IPS-NIHi7 (cell line): ENCODE measurements around the gene IGLL5.

ENCODE experiments used
- DNase-seq: peaks from one replicate; pipeline ENCODE4 v3.0.0; 2012; ENCODE audit warnings: mixed read lengths; ENCODE audit errors: extremely low spot score

IGLL5 gene

GRCh38 chr22:22927196-22927887, 39.7 kb downstream of the IGLL5 start:
- DNase-seq, result no peak

- no peak for DNase-seq
Measured at GRCh38 chr22:22927888-22928665, 40.5 kb downstream of the IGLL5 start.

DNA sequence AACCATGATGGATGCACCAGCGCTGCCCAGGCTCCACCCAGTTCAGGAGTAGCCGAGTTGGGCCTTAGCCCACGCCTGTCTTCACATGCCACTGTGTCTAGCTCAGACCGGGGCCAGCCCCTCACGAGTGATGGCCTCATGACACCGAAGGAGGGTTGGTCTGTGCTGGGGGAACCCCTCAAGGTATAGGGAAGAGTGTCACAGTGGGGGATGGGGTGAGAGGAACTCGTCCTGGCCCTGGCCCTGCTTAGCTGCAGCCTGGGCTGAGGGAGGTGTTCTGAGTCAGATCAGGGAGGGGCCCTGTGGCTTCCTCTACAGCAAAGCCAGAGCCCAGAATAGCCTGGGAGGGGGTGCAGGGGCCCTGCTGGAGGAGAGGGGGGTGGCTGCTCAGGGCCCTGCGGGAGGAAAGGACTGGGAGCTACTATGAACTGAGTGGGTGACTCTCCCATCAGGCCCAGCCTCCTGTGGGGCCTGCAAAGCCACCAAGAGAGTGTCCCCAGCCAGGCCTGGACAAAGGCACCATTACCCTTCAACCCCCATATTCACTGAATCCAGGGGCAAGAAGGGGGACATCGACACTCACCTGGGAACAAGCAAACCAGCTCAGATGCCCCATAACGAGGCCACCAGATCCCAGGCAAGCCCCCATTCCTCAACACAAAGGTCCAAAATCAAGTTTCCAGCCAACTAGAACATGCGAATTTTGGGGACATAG, 41.2 kb downstream of the IGLL5 start:
- DNase-seq, result no peak

DNA sequence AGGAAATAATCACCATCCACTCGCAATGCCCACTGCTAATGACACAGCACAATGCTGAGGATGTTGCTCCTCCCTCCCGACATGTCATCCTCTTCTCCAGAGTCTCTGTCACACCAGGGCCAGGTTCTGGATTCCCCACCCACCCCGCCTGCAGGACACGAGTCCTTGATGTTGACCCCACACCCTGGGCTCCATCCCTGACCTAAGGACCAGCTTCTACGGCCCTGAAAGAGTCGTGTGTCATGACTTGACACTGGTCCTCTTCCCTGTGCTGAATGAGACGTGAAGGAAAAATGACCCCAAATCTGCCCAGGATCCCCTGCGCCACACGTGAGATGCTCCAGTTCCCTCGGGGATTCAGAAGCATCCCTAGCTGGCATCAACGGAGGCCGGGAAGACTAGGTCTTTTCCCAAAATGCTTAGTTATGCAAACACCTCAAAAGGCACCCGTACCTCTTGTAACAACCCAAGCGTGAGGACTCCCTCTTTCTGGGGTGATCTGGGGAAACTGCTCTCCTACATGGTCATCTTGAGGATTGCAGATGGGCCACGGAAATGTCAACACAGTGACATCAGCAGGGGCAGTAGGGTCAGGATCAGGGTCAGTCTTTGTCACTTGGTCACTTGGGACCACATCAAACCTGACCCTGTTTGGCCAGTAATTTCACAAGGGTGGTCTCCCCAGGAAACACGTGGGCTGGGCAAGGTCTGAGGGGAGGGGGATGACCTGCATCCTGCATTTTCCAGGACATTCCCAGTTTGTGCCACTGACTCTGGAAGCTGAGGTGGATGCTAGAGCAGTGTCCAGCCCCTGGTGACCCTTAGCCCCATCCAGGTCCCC, 42.0 kb downstream of the IGLL5 start:
- no peak for DNase-seq

- no peak for DNase-seq
Measured at GRCh38 chr22:22930222-22930497, 42.5 kb downstream of the IGLL5 start.

DNA sequence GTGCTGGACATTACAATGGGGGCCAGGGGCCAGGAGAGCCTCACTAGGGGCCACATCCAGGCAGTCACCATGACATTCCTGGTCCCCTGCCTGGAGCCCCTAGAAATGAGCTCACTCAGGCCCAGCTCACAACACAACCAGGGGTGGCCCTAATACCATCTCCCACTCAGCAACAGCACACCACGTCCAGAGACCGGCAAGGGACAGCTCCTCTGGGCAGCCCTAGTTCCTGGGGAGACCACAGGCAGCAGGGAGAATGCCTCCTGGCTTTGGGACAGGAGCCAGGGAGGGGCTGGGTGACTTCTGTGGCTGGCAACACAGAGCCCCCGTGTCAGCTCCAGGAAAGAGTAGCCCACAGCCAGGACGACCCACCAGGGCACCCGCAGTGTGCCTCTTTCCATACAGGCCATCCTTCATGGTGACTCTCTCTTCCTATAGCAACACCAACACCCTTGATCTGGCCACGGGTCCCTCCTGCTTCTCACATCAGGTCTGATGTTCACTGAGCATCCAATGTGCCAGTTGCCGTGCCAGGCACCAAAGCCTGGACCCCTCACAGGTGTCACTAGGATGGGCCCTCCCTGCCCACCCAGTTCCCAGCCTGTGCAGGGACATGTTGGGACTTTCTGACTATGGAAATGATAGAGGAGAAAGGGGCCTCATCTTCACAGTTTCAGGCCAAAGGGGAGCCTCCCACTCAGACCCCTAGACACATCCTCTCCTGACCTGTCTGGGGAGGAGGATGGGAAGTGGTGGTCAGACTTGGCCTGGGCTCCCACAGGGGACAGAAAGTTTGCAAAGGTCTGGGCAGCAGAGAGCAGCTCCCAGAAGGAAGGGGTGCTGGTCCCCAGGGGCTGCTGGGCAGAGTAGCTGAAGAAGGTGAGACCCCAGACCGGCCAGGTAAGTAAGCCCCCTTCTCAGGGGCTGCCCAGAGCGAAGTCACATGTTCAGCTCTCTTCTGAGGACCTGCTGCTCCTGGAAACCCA, 43.2 kb downstream of the IGLL5 start:
- DNase-seq, result no peak

DNA sequence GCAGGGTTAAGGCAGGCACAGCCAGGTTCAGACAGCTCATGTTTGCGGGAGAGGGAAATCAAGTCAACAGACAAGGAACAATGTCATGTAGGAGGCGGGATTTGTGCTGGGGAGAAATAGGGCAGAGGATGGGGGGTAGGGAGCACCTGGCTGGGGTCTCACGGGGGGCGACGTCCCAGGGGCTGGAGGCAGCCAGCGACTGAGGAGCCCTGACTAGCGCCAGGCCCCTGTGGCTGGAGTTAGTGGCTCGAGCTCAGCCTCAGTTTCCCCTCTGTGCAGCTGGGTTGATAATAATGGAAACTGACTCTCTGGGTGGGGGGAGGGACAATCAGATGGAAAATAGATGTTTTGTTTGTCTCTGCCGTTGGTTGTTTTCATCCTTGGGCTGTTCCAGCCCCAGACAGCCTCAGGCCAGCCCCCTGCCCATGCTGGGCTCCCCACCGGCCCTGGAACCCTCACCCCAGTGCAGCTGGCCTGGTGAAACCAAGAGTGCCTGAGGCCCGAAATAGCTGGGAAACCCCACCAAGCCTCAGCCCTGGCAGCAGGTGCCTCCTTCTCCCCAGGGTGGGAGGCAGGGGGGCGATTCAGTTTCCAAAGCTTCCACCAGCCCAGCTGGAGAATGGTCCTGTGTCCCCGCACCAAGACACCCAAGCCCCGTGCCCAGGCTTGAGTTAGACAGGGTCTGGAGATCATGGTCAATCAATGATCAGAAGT, 44.1 kb downstream of the IGLL5 start:
- DNase-seq, result no peak

GRCh38 chr22:22932512-22932941, 44.9 kb downstream of the IGLL5 start:
- DNase-seq, result no peak

DNA sequence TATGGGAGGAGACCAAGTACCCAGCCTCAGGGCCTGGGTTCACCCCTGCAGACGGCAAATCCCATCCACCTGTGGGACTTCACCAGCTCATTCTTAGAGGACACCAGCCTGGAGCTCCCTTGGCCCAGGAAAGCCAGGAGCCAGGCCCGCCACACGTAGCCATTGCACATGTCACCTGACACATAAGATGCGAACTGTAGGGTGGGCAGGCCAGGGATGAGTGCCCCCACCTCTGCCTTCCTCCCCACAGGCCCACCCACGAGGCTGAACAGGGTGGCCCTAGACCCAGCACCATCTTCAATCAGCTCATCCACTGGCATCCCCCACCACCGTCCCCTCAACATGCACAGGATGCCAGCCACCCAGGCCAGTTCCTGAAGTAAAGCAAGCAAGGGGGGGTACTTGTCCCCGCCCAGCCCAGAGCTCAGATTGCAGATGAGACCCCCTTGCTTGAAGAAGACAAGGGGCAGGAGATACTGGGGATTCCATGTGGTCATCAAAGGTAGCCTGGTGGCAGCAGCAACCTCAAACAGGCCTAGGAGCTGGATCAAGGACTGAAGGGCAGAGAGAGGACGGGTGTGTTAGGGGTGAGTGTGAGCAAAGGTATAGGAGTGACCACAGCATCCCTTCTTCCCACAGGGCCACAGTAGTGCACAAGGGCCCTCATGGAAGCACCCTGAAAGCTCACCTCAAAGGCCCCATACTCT, 45.6 kb downstream of the IGLL5 start:
- no peak for DNase-seq

GRCh38 chr22:22933807-22934542, 46.4 kb downstream of the IGLL5 start:
- no peak for DNase-seq

DNA sequence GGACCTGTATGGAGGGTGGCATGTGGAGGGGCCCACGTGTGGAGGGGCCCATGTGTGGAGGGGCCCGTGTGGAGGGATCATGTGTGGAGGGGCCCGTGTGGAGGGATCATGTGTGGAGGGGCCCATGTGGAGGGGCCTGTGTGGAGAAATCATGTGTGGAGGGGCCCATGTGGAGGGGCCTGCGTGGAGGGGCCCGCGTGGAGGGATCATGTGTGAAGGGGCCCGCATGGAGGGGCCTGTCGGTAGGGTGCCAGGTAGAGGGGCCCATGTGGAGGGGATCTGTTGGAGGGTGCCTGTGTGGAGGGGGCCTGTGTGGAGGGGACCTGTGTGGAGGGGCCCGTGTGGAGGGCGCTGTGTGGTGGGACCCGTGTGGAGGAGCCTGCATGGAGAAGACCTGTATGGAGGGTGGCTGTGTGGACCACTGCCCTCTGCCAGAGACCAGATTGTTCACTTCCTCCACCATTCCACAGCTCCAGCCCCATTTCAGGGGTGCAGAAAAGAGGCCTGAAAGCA, 47.0 kb downstream of the IGLL5 start:
- no peak for DNase-seq

DNA sequence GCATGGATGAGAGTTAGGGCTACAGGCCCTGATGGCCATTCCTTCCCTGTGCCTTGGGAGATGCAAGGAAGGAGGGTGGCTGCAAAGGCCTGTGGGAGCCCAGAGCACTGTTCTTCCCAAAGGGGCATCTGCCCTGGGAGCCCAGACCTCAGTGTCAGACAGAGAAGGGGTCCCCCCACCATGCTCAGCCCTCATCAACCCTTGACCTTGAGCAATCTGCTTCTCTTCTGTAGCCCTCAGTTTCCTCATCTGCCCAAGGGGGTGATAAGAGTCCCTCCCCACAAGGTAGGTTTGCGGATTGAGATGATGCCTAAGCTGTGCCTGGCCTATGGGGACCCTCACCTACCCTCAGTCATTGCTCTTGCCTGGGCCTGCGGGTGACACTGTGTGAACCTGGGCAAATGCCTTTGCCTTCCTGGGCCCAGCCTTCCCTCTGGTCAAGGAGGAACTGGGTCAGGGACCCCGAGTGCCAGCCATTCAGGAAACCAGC, 47.5 kb downstream of the IGLL5 start:
- DNase-seq, result no peak

- DNase-seq, result peak; percentile 71
Measured at GRCh38 chr22:22935546-22936157, 48.0 kb downstream of the IGLL5 start.

DNA sequence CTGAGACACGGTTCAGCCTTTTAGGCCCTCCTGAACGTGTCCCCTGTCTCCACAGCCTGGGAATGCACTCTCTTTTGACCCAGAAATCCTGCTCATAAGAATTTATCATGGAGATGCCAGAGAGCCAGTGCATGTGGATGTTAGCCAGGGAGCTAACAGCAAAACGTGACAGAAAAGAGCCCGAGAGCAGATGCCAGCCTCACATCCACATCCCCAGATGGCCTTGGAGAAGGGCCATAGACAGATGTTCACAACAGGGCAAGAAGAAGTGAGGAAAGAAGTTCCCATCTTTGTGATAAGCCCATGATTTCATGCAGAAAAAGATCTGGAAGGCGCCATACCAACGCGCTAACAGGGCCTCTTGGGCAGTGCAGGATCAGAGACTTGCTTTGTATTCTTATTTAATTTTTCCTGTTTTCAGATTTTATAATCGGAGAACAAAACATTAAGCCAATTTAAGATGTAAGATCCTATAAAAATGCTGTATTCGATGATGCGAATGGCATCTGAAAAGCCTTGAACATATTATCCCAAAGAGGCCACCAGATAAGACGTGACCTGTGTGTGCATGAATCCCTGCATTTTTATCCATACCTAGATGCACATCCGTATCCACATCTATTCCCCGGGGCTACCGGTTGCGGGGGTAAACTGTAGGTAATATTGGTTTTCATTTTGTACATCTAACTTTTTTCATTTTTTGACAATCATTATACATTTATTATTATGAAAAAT, 48.7 kb downstream of the IGLL5 start:
- no peak for DNase-seq

GRCh38 chr22:22936915-22937656, 49.5 kb downstream of the IGLL5 start:
- no peak for DNase-seq

DNA sequence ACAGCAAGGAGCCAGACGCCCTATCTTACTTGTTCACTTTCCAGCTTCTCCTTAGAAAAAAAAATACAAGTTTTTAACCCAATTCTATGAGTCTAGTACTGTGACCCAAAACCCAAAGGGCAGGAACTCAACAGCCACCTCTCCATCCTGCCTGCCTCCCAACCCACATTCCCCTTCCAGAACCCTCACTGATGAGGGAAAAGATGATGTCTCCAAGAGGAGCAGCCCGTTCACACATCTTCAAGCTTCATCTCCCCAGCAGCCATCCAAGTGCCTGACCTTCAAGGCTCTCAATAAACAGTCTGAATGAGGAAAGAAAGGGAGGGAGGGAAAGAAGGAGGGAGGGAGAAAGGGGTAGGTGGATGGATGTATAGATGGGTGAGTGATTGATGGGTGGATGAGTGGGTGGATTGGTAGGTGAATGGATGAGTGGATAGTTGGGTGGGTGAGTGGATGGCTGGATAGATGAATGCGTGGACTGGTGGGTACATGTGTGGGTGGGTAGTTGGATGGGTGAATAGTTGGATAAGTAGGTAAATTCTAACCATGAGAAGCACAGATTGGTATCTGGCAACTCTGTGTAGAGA, 50.4 kb downstream of the IGLL5 start:
- no peak for DNase-seq
